IMR-90 (cell line): ENCODE measurements around the gene WDR48.

ENCODE experiments used
- CTCF ChIP-seq: conservative IDR thresholded peaks from 2 replicates; pipeline ENCODE4 v1.5.1; 2012; ENCODE audit warnings: mild to moderate bottlenecking, low read depth, low read length, improper control_type of control experiment
- POLR2A ChIP-seq: IDR thresholded peaks from 2 replicates; pipeline ENCODE4 v1.6.1; 2012; ENCODE audit warnings: mild to moderate bottlenecking, low read depth, low read length

- TF ChIP-seq CTCF (no peak), POLR2A (no peak)
Measured at GRCh38 chr3:39127269-39127907, 75.6 kb downstream of the WDR48 start.
